DMS 273 treated with DMSO at 0.1 percent for 48 hours (cell line): Measurements from ENCODE around the gene COX7B2.

Experiments
- DNase-seq: peaks from one replicate; lab custom pipeline; 2025; lab: John Stamatoyannopoulos, UW

COX7B2 gene

GRCh38 chr4:46889410-46889809 is 19.6 kb downstream of the COX7B2 start:
- DNase-seq, result no peak

DNA sequence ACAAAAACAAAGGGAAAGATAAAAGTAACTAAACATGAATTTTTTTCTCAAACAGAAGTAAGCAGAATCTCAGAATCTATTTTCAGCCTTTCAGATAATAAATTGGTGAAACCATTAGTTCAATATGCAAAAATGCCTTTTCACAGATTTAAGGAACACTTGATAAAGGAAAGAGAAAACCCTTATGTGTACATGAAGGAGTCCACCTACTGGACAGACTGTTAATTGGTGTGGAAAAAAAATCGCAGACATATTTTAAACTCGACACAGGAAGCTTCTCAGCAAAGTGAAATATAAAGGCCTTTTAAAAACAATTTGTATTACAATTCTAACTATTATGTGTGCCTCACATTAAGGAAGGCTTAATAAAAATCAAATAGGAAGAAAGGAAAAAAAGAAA is 22.3 kb downstream of the COX7B2 start:
- no peak for DNase-seq

DNA sequence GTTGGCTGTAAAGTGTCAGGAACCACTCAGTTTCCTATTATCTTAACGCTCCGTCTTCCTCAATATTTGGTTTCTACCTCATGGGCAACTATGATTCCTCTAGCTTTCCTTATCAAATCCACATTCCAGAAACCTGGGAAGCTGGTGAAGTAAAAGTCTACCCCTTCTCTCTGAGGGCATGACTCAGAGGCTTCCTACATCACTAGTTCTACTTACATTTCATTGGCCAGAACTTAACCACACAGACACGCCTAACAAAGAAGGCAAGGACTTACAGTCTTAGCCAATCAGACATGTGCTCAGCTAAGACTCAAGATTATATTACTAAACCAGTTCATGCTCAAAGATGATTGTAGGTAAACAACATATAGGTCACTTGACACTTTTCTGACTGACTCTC is 30.4 kb downstream of the COX7B2 start:
- no peak for DNase-seq

GRCh38 chr4:46874811-46875210 is 34.2 kb downstream of the COX7B2 start:
- no peak for DNase-seq

GRCh38 chr4:46870411-46870810 is 38.6 kb downstream of the COX7B2 start:
- DNase-seq, result no peak

DNA sequence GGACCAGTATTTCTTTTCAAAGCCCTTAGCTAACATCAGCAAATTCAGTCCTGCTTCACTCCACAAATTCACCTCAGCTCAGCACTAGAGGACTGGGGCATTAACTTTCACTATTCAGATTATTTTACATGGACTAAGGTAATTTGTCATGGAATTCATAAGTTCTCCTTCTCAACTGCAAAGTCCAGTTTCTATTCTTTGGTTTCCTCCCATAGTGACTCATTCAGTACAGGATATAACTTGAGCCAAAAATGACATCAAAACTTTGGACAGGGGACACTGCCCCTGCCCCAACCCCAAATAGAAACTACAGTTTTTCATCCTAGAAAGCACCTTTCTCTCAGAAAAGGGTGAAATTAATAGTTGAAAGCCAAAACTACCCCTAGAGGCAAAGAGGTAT is 52.7 kb downstream of the COX7B2 start:
- DNase-seq, result no peak

DNA sequence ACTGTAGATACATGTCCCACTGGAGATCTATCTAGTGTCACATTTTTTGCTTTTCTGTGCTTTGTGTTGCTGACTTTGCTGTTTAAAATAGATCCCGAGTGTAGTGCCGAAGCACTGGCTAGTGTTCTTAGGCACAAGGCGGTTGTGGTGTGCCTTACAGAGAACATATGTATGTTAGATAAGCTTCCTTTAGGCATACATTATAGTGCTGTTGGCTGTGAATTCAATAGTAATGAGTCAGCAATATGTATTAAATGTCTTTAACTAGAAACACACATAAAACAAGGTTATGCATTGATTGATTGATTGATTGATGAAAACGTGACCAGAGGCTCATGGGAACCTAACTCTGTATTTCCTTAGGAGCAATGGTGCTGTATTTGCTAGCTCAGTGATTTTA is 56.2 kb downstream of the COX7B2 start:
- DNase-seq, result no peak

GRCh38 chr4:46850026-46850425 is 59.0 kb downstream of the COX7B2 start:
- DNase-seq, result no peak

DNA sequence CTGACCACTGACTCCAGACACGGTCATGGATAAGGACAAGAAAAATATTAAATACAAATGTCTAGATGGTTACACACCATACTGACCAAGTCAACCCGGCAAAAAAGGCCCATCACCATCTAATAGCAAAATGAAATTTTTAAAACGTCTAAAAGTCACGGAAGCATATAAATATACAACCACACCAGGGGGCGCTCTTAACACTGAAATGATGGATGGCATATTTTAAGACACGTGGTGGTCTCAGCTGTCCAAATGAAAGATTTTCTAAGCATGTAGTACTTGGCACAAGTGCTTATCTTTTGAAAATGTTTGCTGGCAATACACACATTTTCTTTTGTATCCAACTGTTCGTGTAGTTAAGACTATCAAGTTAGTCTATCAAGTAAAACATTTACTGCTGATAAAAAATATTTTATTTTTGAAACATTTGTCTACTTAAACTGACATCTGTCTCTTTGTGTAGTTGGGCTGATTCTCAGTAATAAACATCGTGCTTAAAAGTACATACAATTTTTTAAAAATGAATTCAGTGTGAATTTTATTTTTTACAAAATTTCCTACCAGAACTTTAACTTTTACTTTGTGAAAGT is 64.6 kb downstream of the COX7B2 start:
- DNase-seq, result no peak

- no peak for DNase-seq
Measured at GRCh38 chr4:46839128-46839527, 69.9 kb downstream of the COX7B2 start.

- no peak for DNase-seq
Measured at GRCh38 chr4:46837639-46838038, 71.4 kb downstream of the COX7B2 start.

GRCh38 chr4:46836584-46836983 is 72.5 kb downstream of the COX7B2 start:
- DNase-seq, result no peak

DNA sequence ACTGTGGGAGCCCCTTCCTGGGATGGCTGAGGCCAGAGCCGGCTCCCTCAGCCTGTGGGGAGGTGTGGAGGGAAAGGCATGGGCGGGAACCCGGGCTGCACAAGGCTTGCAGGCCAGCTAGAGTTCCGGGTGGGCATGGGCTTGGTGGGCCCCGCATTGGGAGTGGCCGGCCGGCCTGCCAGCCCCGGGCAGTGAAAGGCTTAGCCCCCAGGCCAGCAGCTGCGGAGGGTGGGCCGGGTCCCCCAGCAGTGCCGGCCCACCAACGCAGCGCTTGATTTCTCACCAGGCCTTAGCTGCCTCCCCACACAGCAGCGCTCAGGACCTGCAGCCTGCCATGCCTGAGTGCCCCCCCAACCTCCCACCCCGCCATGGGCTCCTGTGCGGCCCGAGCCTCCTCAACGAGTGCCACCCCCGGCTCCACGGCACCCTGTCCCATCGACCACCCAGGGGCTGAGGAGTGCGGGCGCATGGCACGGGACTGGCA is 78.0 kb downstream of the COX7B2 start:
- DNase-seq, result no peak

DNA sequence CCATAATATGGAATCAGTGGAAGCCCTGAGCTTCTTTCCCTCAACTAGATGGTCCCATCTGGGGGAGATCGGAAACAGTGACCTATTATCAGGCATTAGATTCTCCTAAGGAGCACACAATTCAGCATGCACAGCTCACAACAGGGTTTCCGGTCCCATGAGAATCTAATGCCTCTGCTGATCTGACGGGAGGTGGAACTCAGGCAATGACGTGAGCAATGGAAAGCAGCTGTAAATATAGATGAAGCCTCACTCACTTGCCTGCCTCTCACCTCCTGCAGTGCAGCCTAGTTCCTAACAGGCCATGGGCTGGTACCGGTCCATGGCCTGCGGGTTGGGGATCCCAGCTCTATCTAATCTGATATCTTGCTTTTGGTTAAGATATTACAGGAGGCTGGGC is 88.9 kb downstream of the COX7B2 start:
- no peak for DNase-seq

DNA sequence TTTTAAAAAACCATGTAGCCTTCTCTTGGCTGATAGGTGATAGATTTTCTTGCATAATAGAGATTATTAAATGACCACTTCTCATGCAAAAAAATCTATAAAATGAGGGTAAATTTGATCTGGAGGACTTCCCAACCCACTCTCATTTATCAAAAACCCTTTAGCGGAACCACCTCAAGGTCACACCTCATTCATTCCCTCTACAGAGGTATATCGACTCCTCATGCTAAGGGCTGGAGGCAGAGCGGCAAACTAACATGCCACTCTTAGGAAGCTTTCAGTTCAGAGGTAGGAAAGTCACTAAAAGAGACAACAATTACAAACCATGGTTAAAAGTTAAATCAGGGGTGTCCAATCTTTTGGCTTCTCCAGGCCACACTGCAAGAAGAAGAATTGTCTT is 90.0 kb downstream of the COX7B2 start:
- no peak for DNase-seq

GRCh38 chr4:46818604-46819003 is 90.4 kb downstream of the COX7B2 start:
- no peak for DNase-seq

- DNase-seq, result no peak
Measured at GRCh38 chr4:46817806-46818205, 91.2 kb downstream of the COX7B2 start.

GRCh38 chr4:46804781-46805413 is 104.1 kb downstream of the COX7B2 start:
- no peak for DNase-seq

DNA sequence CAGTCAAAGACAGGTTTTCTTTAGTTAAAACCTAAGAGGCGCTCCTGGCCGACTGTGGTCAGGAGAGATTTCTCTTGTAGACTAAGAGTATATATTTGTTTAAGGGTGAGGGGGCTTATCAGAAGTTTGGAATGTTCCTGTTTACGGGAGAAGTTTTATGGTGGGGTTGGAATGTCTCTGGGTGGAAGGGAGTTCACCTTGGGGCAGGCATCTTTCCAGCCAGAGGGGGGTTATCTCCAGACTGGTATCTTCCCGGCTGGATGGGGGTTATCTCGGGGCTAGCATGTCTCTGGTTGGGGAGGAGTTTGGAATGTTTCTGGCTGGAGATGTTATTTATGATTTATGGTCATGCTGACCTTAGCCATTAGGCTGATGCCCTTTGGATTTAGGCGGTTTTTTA is 116.0 kb downstream of the COX7B2 start:
- DNase-seq, result no peak

GRCh38 chr4:46781434-46782092 is 127.5 kb downstream of the COX7B2 start:
- no peak for DNase-seq

DNA sequence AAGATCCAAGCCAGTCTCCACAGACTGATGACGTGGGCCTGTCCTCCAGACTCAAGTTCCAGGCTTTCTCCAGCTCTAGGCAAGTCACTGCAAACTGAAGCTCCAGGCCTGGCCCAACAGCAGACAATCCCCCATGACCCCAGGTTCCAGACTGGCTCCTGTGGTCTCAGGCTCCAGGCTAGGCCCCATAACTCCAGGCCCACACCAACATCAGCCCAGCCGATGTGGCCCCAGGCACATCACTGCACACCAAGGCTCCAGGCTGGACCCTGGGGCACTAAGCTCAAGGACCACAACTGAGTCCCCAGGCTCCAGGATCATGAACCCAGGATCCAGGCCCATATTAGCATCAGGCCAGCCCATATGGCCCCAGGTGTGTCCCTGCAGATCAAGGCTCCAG is 143.6 kb downstream of the COX7B2 start:
- no peak for DNase-seq

DNA sequence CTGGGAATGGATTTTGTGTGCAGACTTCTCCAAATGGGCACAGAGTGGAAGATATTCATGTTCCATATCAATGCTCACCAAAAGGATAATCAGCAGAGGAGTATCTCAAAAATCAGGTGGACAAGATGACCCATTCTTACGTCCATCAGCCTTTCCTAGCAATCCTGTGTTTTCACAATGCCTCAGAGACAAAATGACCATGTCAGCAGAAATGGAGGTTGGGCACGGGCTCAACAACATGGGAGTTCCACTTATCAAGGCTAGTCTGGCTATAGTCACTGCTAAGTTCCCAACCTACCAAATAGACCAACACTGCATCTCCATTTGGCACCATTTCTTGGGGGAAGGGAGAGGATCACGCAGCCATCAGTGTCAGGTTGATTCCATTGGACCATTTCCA is 179.0 kb downstream of the COX7B2 start:
- DNase-seq, result no peak

GRCh38 chr4:46720055-46720454 is 189.0 kb downstream of the COX7B2 start:
- no peak for DNase-seq

DNA sequence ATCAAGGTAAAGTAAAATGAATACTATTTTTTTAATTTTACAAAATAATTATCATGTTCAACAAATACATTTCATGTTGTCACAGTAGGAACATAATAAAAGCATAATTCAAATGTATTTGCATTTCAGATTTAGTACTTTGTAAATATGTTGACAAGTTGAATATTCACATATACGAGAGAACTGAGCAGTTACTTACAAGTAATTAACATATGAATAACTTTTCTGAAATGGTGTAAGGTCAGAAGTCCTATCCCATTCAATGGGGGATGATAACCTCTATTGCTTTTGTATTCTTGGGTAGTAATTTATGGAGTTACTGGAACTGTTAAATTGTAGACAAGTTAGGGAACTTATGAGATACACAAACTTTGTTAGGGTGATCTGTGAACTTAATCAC is 191.1 kb downstream of the COX7B2 start:
- no peak for DNase-seq
